ENCODE results near the gene STEAP2.
"Not testable (repeated sequence)": the region's sequence is repeated elsewhere in the genome, so short reads cannot be mapped to it uniquely, and the experiment has no call there.

Gene STEAP2

DNA sequence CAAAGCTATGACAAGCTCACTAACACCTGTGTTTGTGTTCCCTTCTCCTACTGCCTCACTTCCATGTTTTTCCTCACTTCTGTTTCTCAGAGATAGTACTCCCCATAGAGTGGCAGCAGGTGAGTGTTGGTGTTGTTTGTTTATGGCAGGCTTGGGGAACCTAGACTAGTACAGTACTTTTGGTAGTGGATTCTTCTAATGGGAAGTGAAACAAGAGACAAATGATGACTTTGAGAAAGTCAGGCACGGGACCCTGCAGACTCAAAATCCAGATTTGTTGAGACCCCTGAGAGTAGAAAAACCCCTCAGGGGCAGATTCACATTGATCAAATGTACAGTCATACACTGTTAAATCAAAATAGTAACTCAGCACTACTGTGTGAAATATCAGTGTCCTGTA lies 27.0 kb downstream of the STEAP2 start:
- no peak for DNase-seq

DNA sequence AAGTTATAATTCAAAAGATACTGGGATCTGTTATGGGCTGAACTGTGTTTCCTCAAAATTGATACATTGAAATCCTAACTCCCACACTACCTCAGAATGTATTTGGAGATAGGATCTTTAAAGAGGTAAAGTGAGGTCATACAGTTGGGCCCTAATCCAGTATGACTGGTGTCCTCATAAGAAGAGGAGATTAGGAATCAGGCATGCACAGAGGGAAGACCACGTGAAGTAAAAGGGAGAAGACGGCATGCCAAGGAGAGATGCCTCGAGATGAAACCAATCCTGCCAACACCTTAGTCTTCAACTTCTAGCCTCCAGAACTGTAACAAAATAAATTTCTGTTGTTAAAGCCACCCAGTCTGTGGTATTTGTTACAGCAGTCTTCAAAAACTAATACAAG lies 27.5 kb downstream of the STEAP2 start:
- no peak for DNase-seq

DNA sequence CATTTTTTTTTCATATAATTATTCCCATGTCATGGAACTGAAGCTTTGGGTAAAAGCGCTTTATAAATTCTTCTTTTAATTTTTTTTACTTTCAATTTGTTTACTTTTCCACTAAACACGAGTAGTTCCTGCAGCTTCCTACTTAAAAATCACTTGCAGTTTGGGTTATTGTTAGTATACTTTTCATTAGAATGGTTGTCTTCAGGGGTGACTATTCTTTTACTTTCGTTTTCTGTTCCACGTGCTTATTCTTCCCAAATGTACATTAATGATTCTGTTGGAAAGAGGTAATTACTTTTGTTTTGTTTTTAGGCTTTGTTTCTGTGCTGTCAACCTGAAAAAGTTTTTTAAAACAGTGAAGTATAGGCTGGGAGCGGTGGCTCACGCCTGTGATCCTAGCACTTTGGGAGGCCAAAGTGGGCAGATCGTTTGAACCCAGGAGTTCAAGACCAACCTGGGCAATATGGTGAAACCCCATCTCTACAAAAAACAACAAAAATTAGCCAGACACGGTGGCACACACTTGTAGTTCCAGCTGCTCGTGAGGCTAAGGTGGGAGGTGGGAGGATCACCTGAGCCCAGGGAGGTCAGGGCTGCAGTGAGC lies 28.2 kb downstream of the STEAP2 start:
- DNase-seq, result no peak

DNA sequence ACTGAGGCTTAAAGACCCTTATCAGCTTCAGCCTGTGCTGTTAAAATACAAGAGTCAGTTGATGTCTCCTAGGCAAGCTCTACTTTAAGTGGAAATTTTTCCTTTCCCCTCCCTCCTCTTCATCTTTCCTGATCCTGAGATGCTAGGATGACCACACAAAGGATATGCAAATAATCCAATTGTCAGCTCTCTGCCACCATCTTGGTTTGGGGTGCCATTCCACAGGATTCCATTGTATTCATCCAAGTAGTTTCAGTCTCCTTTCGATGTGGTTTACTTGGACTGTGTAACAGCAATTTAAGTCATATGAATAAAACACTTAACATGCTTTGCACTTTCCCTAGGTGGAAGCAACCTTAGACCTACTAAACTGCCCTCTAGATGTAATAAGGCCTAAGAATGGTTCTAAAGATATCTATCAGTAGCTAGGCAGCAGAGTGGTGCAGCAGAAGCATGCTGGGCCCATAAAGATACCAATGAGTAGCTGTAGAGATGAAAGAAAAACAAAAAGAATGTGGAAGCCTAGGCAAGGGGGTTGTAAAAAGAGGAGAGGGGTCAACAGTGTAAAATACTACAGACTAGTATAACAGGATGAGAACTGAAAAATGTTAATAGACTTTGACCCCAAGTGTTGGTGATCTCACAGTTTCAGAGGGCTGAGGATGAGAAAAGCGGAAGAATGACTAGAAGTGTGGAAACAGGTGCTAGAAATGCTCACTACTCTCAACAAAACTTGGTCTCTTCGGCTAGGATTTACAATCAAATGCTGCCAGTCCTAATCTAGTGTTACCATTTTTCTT lies 31.0 kb downstream of the STEAP2 start:
- DNase-seq, result no peak

DNA sequence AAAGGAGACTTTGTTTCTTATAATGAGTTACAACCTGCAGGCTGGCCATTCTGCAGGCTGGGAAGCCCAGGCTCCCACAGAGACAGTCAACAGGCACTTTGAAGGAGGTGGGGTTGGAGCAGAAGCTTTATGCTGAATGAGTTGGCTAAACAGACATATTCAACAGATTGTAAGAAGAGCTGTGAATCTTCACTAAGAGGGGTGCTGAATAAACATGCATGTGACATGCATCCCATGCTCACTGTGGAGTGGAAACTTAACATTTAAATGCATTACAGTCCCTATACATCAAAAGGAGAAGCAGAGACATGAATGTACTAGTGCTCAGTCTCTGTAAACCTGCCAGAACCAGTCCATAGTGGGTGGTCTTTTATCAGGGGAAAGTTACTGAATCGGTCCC lies 32.0 kb downstream of the STEAP2 start:
- no peak for DNase-seq

DNA sequence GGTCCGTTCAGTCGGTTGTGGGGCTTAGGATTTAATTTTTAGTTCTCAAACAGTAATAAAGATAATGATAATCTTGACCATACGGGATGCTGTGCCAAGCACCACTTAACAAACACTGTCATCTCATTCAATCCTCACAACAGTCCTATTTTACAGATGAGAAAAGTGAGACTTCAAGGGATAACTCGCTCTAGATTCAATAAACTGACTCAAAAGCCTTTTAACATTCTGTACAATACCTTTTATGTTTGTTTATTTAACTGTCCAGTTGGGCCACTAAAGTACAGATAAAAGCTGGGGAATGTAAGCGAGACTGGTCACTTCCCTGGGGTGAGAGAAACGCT lies 33.0 kb downstream of the STEAP2 start:
- no peak for DNase-seq

DNA sequence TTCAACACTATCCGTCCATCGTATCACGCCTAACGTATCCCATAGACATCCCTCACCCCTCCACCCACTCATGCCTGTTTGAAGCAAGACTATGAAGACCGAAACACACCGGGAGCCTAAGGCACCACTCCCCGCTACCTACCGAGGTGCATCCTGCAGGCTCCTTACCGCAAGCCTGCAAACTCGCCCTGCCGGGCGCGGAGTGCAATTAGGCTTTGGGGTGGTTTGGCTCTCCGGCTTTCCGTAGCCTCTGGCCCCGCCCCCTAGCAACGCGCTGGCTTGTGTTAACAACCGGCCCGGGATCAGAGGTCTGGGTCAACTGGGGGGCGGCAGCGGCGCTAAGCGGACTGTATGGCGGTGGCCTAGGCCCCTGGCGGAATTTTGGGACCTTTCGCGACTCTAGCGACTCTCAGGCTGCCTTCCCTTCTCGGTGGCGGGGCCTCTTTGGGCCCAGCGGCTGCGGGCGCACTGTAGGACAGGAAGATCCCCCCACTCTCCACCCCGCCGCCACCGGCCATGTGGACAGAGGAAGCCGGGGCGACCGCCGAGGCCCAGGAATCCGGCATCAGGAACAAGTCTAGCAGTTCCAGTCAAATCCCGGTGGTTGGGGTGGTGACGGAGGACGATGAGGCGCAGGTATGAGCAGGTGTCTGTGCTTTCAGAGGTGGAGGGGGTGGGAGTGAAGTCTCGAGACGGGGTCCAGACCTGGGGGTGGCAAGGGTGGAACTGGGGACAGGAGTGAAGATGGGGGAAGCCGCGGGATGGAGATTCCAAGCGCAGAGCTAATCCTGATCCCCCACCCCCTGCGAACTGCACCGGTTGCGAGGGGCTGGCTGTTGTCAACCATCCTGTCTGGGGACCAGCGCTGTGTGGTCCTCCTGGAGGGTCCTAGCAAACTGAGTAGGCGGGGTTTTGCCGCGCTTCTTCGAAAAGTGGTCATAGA lies 33.6 kb downstream of the STEAP2 start, which contains the start of gene CFAP69:
CFAP69 (plus strand) TSS at position 266 of the 943 bp plus-strand sequence; CDS start at position 517, 251 bp downstream.
- DNase-seq, result peak; percentile 90

DNA sequence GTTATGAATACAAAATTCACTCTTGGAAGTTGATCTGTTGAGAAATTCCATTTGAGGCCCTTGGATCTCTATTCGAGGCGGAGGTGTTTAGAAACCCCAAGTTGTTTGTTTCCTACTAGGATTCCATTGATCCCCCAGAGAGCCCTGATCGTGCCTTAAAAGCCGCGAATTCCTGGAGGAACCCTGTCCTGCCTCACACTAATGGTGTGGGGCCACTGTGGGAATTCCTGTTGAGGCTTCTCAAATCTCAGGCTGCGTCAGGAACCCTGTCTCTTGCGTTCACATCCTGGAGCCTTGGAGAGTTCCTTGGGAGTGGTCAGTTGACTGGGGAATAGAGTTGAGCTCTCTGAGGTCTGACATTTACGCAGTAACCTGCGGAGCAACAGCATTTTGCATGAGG lies 34.6 kb downstream of the STEAP2 start:
- DNase-seq, result no peak

DNA sequence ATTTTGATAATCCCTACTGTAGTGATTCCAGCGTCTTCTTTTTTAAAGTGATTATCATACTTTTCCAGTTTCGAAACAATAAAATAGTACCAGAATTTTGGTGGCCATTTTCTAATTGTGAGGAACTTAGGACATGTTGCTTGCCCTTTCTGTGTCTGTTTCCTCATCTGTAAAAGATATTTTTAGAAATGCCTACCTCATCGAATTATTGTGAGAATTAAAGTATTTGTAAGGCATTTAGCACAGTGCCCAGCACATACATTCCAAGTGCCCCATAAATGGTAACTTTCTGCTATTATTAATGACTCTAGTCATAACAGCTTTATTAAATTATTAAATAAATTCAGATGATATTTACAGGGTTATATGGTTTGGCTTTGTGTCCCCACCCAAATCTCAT lies 37.2 kb downstream of the STEAP2 start:
- no peak for DNase-seq

DNA sequence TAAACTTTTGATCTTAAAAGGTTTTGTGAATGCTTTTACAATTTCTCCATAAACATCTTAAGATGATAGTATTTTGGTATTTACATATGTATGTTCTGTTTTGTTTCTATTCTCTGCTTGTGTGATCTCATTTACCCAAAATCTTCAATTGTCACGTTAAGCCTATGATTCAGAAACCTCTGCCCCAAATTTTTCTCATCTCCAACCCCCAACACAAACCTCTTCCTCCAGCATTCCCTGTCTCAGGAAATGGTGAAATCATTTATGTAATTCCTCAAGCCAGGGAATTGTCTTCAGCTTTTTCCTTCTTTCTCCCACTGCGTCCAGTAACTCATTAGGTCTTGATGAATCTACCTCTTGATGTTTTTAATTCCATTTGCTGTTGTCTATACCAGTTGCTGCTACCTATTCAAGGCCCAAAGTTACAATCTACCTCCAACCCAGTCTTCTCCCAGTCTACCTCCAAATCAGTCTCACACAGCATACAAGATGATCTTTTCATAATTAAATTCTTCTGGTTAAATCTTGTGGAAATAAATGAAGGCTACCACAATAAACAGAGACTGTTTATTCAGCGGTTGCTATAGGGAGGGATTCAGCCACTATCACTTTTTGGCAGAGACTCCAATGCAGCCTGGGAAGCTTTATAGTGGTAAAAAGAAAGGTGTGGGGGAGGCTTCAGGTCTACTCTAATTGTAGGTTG lies 39.2 kb downstream of the STEAP2 start:
- DNase-seq, result no peak

DNA sequence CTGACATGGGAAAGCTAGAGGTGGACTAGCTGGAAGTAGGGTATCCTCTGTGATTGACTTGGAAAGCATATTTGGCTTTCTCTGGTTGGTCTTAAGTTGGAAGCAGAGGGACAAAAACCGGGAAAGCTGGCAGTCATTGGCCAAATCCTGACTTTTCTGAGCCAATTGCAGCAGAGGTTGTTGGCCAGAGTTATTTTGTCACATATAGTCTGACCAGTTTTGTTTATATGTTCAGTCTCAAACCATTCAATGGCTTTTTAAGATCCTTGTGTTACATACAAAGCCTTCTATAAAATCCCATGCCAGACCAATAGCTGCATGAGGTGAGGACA lies 39.7 kb downstream of the STEAP2 start:
- DNase-seq, result no peak

DNA sequence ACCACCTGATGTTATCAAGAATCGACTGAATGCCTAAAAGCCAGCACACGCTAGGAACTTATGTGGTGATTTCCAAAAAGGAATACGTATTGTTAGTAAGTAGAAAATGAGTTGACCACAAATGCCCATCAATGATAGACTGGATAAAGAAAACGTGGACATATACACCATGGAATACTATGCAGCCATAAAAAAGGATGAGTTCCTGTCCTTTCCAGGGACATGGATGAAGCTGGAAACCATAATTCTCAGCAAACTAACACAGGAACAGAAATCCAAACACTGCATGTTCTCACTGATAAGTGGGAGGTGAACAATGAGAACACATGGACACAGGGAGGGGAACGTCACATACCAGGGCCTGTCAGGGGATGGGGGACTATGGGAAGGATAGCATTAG lies 44.5 kb downstream of the STEAP2 start:
- DNase-seq, result not testable (repeated sequence)

DNA sequence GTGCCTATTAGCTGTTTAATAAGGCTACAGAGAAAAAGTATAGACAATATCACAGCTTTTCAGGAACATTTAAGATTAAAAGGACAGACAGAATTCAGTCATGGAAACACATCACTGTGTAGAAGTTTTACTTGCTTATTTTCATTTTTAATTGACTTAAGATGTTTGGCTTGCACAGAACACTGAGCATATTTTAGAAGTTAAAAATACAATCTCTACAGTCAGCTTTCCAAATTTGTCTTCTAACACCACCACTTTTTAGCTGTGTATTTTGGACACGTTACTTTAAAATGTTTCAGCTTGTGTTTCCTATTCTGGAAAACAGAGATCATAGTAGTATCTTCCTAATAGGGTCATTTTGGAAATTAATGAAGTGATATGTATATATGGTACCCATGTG lies 45.2 kb downstream of the STEAP2 start:
- no peak for DNase-seq

DNA sequence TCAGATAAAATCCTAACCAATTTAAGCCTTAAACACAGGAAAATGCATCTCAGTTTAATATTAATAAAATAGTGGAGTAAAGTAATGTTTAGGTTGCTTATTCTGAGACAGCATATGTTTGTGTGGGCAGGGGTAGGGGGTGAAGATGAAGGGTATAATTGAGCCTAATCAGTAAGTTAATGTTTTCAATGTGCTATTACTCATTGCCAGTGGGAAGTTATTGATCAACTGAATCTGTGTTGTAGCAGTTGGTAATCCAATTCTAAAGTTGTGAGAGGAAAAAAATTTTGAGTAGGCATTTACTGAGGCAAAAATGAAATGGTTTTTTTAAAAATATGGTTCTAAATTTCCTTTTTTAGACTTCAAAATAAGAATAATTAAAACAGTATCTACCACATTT lies 49.9 kb downstream of the STEAP2 start:
- DNase-seq, result no peak

DNA sequence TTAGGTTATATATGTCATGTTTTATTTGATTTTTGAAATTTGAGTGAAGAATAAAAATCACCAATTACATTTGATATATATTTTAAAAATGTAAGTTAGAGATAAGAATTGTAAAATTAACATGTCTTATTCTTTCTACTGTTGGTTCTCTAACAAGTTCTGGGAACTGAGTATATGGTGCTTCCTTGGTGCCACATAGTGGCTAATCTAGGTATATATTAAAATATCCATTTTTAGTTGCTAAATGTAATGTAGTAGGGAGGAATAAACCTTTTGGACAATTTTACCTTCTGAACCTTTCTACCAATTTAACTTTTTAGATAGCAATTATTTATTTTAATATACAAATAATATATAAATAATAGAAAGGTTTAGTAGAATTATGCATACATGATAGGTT lies 50.9 kb downstream of the STEAP2 start:
- DNase-seq, result peak; percentile 26

DNA sequence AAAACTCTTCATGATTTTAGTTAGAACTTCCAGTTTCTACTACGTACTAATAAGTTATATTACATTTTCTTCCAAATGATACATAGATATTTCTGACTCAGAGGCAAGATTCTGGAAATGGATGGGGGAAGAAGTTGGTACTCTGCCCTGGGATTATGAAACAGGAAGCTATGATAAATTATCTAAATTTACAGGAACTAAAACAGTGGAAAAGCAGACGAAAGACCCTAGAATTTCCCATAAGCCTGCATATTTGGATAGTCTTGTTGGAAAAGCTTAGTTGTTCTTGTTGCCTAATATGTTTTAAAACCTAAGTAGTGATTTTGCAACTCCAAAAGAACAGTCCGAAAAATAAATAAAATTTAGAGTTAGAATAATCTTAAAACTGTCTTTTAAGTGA lies 55.3 kb downstream of the STEAP2 start:
- DNase-seq, result no peak

DNA sequence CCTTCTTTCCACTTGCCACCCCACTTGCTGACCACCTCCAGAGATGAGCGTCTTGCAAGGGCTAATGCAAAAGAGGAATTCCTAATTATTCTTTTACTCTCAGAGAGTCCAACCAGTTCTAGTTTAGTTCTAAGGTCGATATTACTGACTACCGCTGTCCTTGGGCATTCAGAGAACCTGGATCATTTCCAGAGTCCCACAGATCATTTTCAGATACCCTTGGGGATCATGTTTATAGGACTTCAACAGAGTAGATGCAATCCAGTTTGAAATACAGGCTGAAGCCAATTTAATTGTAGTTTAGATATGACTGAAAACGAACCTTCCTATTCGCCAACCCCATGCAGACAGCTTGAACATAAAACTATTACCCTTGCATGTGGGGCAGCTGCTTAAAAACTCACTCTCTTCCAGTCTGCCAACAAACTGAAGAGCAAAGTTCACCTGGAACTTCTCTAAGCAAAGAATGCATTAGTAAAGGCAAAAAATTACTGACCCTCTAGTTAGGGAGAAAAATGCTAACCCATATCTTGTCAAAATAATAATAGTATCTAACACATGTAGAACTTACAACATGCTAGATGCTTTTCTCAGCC lies 55.8 kb downstream of the STEAP2 start:
- DNase-seq, result no peak

DNA sequence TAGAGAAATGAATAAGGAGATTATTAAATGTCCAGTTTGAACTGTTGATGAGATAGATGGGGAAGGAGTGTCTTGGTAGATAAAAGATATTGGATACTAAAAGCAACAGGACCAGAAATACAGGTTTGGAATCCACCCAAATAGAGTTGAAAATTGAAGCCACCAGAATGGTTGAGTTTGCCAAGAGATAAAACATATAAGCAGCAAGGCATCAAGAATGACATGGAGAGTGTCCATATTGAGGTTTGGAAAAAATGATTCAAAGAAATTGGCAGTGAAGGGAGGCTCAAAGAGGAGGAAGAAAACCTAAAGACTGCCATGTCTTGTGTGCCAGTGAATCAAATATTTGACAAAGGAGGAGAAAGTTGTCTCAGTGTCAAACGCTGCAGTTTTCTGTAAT lies 57.6 kb downstream of the STEAP2 start:
- DNase-seq, result no peak

DNA sequence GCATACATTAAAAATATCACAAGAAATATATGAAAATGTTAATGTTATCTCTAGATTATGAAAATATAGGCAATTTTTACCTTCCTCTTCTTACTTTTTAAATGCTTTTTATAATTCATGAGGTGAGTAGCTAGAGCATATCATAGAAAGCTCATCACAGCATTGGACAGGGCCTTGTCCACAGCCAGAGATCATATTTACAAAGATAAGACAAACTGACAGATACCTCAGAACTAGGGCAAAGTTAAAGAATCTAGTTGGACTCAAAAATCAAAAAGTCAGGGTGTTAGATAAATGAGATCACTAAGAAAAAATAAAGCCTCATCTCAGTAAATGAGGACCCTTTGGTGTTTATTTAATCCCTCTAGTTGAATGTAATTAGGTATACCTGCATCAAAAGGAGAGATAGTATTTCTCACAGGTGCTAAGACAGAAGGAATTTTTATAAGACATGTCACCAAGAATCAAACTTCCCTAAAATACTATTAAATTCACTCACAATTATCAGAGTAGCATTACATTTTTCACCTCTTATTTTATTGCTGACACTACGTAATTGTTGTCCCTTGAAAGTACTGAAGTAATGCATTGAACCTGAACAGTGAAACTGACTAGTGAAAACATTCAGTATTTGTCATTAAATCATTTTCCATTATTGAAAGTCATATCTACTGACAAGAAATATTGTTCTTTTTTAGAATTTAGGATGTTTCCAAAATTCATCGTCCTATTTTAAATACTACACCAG lies 59.1 kb downstream of the STEAP2 start:
- no peak for DNase-seq

DNA sequence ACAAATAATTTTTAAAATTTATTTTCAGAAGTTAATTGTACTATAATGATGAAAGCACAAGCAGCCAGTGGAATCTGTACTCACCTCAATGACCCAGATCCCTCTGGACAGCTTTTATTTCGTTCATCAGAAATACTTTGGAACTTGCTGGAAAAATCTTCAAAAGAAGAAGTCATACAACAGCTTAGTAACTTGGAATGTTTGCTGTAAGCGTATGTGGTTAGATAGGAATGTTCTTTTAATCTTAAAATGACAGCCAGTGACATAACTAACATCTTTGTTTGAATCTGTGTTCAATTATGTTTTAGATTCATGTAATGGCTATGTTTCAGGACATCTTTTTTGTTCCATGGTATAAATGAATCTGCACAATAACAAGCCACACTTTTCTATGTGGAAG lies 60.2 kb downstream of the STEAP2 start:
- no peak for DNase-seq

DNA sequence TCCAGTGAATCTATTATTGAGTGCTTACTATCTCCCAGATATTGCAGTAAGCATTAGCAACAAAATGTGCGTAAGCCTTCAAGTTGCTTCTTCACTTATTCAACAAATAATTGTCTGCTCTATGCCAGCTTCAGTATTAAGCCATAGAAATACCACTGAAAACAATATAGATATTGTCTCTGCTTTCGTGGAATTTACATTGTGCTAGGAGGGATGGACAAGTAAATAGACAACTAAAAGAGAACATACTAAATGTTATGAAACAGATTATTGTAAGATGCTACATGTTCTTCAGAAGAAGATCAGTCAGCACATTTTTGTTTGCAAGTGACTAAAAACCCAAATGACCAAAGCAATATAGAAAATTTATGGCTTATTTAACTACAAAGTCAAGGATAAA lies 60.7 kb downstream of the STEAP2 start:
- no peak for DNase-seq

DNA sequence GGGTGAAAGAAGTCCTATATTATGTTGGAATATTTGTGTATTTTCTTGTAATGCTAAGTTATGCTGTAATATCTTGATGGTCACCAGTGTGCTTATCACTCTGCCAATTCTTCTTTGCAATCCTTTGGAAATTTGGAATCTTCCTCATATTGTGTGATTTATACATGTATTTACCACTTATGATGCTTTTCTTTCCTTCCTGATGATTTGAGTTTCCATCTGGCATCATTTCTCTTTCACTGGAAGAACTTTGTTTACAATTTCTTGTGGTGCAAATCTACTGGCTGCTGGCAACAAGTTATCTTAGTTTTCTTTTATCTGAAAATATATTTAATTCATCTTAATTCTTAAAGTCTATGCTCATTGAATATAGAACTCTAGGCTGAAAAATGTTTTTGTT lies 62.6 kb downstream of the STEAP2 start:
- no peak for DNase-seq

Data from NCI-H69 (cell line).